CD4-positive, alpha-beta T cell (primary cell): ENCODE results near the gene ST6GALNAC3. TPM values are rescaled to one million over a fixed set of nuclear protein-coding genes. Genes with fewer than 3 reads are reported as not detected.

ENCODE experiments used
- ATAC-seq: fragments of 200-7000 bp; cut with Tn5 transposase; one replicate; pipeline ENCODE4 v1.10.0; 2022; ENCODE audit warnings: mild to moderate bottlenecking; ENCODE audit not compliant: poor library complexity
- CTCF ChIA-PET: fragments of 350-600 bp; sonication (Branson Sonifier 250); formaldehyde crosslinking; loops from one replicate; lab custom pipeline; 2021; ENCODE audit warnings: antibody characterized with exemption, inconsistent platforms; lab: Charles Lee
- POLR2A ChIA-PET: fragments of 350-600 bp; sonication (Branson Sonifier 250); formaldehyde crosslinking; loops from one replicate; lab custom pipeline; 2021; ENCODE audit warnings: antibody characterized with exemption, inconsistent platforms; lab: Charles Lee
- DNase-seq, 14 experiments: peaks; one replicate each; pipeline ENCODE4 v3.0.0-alpha.2; 2013 to 2020; ENCODE audit warnings: mixed read lengths in 2 of 14
- H3K27ac ChIP-seq, 2 donors: one replicate each; pipeline versions ENCODE4 v1.5.1 to v1.7.0; 2013; ENCODE audit warnings: low read length in 2 of 2, low read depth in 1 of 2, mild to moderate bottlenecking in 1 of 2
- H3K27me3 ChIP-seq, 2 experiments: 1 replicate in 1 of 2; 2 replicates in 1 of 2; pipeline versions ENCODE4 v1.6.1 to v1.7.0; 2013; ENCODE audit warnings: low read length in 2 of 2, control low read depth in 1 of 2, mild to moderate bottlenecking in 1 of 2, moderate library complexity in 1 of 2; ENCODE audit not compliant: insufficient read depth in 2 of 2, control insufficient read depth in 1 of 2
- H3K36me3 ChIP-seq: one replicate; pipeline ENCODE4 v1.6.1; 2013; ENCODE audit warnings: low read length, control low read depth; ENCODE audit not compliant: insufficient read depth
- H3K4me1 ChIP-seq: one replicate; pipeline ENCODE4 v1.6.1; 2013; ENCODE audit warnings: low read length, control low read depth; ENCODE audit not compliant: insufficient read depth
- H3K4me3 ChIP-seq: one replicate; pipeline ENCODE4 v1.5.1; 2013; ENCODE audit warnings: mild to moderate bottlenecking, low read length, moderate library complexity
- H3K9me3 ChIP-seq, 2 experiments: 1 replicate in 1 of 2; 2 replicates in 1 of 2; pipeline versions ENCODE4 v1.6.1 to v1.7.0; 2013; ENCODE audit warnings: low read length in 2 of 2, mild to moderate bottlenecking in 2 of 2, control low read depth in 1 of 2, moderate library complexity in 1 of 2; ENCODE audit not compliant: control insufficient read depth in 1 of 2, insufficient read depth in 1 of 2
- H3K27ac Mint-ChIP-seq: one replicate; pipeline ENCODE4 v1.8.0; 2020; ENCODE audit warnings: mixed read lengths
- H3K27me3 Mint-ChIP-seq: one replicate; pipeline ENCODE4 v1.8.0; 2021; ENCODE audit warnings: mixed read lengths
- H3K36me3 Mint-ChIP-seq: one replicate; pipeline ENCODE4 v1.8.0; 2021; ENCODE audit warnings: low read depth, mixed read lengths
- H3K4me1 Mint-ChIP-seq: one replicate; pipeline ENCODE4 v1.8.0; 2021; ENCODE audit warnings: low read depth, mixed read lengths
- H3K4me3 Mint-ChIP-seq: one replicate; pipeline ENCODE4 v1.8.0; 2020; ENCODE audit warnings: mild to moderate bottlenecking, mixed read lengths
- H3K9me3 Mint-ChIP-seq: one replicate; pipeline ENCODE4 v1.8.0; 2020; ENCODE audit warnings: mixed read lengths
- CTCF ChIP-seq: fragments of 200-600 bp; IDR thresholded peaks from one replicate; pipeline ENCODE4 v1.8.0; 2022; ENCODE audit warnings: antibody characterized with exemption, mild to moderate bottlenecking
- intact Hi-C, 2 experiments: fragments of 100-400 bp; cut with DNase I in 1 of 2; cut with micrococcal nuclease in 1 of 2; formaldehyde crosslinking; loops; one replicate each; pipeline versions ENCODE4 v1.15.1 to v1.9.0; 2023 to 2025; cut with DNase I, micrococcal nuclease
- total RNA-seq, 174 experiments: library from RNA in 2 of 174; stranded (reverse) in 2 of 174; gene quantifications; one replicate each; pipeline ENCODE4 v1.2.3 and lab custom pipeline; 2021 to 2026

The ST6GALNAC3 gene
- total RNA-seq, 2 experiments from 2014 or later: 0.77 to 1.3 TPM

GRCh38 chr1:76682138-76682537, 607.6 kb downstream of the ST6GALNAC3 start:
- Histone ChIP-seq H3K4me3 (no peak overlapping the region), H3K27me3 (no peaks in the 10 kb centered on the region), H3K36me3 (no peaks in the 10 kb centered on the region), H3K4me1 (no peaks in the 10 kb centered on the region), H3K27ac (no peak overlapping the region), H3K9me3 (no peaks in the 10 kb centered on the region)
- no peaks in the 10 kb centered on the region for H3K4me1 Mint-ChIP-seq
- H3K36me3 Mint-ChIP-seq: no peaks in the 10 kb centered on the region
- H3K9me3 Mint-ChIP-seq: no peaks in the 10 kb centered on the region
- ATAC-seq (no peak), DNase-seq (no peak)
- POLR2A ChIA-PET: no interaction called here
- intact Hi-C loops: no loop called here
- no peak overlapping the region for H3K27ac Mint-ChIP-seq
- H3K4me3 Mint-ChIP-seq: no peak overlapping the region
- H3K27me3 Mint-ChIP-seq: no peaks in the 10 kb centered on the region
- CTCF ChIA-PET: no interaction called here
- TF ChIP-seq CTCF: no peak

Other genes starting within 250 kb of the ST6GALNAC3 start
- gene ASB17, start 142.3 kb upstream of the ST6GALNAC3 start, total RNA-seq: not detected